ENCODE measurements around the gene SMAD7.

The SMAD7 gene

DNA sequence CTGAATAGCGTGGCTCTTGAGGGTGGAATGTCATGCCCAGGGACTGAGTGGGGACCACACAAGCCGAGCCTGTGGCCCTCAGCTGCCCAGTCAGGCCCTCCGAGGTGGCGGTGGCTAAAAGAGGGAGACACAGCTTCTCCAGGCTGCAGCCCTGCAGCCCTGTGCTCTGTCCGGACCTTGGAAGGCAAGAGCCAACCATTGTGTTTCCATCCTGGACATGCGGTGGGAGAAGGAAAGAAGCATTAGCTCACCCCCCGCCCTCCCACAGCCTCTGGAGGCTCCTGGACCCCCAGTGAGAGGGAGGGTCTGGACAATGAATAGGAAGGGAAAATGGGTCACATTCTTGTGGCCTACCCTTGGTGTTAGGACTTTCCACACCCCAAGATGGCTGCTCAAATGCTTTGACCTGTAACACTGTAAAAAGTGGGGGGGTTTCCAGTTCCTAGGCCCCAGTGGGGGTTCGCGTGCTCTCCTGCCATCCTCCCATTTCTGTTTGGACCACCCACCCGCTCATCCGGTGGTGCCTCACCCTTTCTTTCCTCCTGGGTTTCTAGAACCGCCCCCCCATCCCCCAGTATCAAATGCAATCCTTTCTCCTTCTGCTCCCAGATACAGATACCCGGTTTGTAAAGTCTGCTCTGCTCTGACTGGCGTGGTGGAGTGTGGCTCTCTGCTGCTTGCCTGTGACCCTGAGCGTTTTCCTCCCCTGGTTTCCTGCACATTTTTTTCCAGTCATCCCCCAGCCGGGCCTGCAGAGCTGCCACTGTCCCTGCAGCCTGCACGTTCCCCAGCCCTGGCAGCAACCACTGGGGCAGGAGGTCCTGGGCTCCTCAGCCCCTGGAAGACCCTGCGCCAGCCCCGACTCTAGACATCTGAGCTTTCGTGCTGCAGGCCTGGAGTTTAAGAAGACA lies 36.3 kb upstream of the SMAD7 start:
- DNase-seq, result no peak

DNA sequence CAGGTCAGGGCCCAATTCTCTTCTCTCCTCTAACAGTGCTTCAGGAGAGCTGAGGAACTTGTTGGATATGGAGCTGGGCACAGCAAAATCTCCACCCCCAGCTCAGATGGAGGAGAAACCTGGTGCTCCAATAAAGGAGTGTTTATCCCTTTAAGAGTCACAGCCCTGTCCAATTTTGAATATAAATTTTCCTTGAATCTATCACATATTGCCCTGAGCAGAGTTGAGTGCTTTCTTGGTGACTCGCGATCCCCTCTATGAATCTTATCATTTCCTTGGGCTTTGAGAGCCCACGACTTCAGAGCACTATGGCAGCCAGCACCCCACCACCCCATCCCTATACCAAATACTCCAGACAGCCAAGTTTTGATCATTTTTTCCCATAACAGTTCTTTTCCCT lies 34.4 kb upstream of the SMAD7 start:
- no peak for DNase-seq

DNA sequence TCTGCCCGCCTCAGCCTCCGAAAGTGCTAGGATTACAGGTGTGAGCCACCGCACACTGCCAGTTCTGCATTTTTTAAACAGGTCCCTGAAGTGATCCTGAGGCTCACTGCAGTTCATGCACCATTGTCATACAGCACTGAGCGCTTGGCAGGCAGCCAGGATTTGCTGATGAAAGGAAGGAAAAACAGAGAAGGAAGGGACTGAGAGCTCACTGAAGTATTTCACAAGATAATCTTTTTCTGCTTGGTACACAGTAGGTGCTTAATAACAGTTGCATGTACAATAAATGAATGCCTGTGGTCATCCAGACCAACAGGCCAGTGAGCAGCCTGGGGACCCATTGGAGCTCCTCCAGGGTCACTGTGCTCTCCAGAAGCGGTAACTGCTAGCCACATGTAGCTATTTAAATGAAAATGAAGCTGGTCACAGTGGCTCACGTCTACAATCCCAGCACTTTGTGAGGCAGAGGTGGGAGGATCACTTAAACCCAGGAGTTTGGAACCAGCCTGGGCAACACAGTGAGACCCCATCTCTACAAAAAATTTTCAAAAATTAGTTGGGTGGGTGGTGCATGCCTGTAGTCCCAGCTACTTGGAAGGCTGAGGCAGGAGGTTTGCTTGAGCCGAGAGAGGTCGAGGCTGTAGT lies 33.1 kb upstream of the SMAD7 start:
- DNase-seq, result peak; percentile 73

DNA sequence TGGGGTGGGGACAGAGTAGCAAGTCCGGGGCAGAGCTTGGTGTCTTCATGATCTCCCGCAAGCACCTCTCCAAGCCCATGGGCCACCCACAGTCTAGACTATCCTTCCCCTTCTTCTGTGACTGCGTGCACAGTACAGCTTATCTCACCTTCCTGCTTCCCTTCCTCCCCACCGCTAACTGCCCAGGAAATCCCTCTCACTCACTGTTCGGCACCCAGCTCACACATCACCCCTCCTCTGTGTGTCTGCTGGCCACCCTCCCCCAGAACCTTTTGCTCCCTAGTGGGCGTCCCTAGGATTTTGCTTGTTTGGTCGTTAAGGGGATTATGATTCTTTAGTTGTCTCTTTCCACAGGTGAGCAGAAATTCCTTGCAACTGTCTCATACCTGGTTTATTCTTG lies 31.5 kb upstream of the SMAD7 start:
- no peak for DNase-seq

DNA sequence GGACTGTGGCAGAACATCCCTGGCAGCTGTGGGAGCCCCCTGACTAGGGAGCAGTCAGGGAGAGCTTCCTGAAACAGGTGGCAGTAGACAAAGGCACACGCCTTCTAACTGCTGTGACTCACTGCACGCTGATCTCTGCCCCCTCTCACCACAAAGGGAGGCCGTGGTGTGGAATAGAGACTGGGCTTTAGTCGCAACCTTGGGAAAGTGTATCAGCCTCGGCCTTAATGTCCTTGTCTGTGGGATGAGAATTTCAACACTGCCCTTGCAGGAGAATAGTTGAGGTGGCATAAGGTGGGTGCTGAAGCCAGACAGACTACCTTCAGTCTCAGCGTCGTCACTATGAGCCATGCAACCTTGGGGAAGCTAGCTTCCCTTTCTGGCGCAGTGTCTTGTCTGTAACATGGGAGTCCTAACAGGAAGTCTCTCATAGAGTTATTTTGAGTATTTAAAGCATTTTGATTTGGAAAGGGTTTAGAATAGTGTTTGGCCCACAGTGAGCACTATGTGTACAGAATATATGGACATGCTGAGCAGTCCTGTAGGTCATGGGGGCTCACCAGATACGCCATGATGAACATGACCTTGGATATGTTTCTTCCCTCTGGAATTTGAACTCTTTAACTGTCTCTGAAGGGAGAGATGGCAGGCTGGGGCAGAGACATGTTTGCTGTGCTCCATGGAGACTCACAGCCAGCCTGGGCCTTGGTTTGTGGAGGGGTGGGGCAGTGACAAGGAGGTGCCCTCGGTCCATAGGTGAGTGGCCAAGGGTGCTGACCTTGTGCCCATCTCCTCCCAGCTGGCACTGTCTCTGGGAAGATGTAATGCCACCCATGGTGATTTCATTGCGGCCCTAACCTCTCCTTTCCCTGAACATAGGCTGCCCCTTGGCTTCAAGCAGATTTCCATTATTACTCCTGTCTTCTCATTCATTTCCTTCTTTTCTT lies 29.5 kb upstream of the SMAD7 start:
- no peak for DNase-seq

DNA sequence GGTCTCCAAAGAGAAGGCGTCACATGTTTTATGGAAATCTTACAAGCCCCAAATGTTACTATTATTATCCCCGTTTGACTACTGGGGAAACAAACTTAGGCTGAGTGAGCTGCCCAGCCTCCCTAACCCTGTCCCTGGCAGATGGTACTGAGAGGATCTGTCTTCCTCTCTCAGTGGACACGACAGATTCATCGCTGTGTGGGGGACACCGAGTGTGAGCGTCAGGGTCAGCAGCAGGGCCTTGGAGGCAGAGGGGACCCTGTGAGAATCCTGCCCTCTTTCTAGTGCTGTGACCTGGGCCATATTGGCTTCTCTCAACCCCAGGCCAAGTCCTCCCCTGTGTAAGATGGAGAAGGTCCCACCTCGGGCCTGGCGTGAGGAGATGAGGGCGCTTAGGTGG lies 27.1 kb upstream of the SMAD7 start:
- DNase-seq, result no peak

DNA sequence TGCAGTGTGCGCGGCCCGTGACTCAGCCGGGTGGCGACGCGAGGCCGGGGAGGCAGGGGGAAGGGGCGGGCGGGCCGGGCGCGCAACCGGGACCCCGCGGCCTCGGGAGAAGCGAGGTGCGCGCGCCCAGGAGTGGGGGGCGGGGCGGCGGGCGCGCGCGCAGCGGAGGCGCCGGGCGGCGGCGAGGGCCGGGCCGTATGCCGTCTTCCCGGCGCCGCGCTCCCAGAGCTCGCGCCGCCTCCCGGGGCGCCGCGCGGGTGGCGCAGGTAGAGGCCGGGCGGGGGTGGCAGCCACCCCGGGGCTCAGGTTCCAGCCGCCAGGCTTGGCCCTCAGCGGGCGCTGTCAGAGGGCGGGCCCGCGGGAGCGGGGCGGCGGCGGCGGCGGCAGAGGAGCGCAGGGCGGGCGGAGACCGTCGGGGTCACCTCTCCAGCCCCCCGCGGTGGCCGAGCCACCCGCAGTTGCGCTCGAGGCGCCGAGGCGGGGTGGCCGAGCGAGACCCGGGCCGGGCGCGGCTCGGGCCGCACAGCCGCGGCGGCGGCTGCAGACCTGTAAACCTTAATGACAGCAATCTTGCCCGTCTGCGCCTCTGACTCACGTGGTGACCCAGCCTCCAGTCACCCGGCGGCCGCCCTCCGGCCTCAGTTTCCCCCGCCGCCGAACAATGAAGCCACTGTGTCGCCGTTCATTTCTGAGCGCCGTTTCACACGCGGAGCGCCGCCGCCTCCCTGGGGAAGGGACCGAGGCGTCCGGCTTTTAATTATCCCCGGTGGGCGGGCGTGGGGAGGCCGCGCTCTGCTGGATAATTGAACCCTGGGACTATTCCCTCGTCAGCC lies 25.3 kb upstream of the SMAD7 start:
- peak; percentile 81 for DNase-seq

DNA sequence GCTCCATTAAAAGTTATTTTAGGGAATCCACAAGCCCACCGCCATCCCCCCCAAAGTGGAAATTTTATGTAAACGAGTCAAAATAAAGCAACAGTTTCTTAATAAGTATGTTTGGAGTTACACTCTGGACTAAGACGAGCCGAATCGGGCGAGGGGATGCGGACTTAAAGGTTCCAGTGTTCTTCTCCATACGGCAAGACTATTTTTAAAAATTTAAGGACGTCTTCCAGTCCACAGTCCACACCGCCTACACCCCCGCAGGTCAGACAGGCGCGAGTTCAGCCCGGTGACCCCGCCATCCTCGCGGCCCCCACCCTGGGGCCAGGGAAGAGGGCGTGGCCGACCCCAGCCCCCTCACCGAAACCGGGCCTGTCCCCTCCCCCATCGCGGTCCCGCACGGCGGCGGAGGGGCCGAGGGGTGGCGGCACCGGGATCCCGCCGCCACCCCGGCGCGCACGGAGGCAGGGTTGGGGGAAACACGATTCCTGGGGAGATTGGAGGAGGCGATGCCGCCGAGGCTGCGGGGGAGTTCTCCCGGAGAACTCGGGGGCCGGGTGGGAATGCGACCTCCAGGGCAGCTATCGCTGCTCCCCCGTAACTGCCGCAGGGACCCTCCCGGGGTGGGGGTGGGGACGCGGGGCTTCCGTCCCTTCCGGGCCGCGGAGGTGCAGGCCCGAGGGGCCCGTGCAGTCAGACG lies 24.5 kb upstream of the SMAD7 start:
- DNase-seq, result no peak

DNA sequence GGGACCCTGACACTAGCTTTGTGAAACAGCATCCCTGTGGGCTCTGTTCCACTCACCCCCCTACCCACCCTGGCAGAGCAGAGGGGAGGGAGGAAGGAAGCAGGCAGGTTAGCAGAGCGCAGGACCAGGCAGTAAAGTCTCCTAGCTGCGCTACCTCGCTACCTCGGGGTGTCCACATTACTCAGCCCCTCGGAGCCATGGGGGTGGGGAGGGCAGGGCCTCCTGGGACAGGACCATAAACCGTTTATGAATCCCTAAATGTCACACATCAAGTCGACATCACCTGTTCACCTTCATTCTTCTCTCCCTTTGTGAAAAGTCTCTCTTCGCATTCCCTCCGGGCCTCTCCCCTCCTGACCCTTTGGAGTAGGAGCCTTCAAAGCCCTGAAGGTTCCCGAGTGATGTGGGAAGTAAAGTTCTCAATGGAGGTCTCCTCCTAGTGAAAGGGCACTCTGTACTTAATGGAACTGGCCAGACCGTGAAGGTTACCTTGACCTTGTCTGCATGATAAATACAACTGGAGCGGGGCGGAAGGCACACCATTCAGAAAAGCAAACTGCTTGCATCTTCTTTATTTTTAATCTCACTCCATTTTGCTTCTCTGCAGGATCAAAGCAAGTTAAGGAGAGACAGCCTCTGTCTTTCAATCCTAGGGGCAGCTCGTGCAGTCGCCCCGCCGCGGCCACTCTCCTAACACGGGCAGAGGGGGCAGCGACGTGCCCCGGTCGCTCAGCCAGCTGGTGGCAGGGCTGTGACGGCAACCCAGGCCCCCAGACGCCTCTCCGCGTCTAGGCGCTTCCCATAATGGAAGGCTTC lies 23.7 kb upstream of the SMAD7 start:
- DNase-seq, result no peak

DNA sequence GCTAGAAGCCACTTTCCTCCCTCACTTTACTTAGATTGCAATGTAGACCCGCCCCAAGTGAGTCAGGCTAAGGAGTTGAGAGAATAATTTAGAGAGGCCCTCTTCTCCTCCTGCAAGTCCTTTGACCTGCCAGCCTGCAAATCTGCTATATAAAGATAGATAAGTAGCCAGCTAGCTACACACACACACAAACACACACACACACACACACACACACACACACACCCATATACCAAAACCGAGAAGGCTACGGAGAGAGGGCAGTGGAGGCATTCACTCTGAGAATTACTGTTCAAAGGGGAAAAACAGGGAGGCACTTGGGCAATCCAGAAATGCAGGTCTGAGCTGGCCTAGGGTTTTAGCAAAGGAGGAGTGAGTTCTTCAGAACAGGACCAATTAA lies 23.0 kb upstream of the SMAD7 start:
- DNase-seq, result no peak

DNA sequence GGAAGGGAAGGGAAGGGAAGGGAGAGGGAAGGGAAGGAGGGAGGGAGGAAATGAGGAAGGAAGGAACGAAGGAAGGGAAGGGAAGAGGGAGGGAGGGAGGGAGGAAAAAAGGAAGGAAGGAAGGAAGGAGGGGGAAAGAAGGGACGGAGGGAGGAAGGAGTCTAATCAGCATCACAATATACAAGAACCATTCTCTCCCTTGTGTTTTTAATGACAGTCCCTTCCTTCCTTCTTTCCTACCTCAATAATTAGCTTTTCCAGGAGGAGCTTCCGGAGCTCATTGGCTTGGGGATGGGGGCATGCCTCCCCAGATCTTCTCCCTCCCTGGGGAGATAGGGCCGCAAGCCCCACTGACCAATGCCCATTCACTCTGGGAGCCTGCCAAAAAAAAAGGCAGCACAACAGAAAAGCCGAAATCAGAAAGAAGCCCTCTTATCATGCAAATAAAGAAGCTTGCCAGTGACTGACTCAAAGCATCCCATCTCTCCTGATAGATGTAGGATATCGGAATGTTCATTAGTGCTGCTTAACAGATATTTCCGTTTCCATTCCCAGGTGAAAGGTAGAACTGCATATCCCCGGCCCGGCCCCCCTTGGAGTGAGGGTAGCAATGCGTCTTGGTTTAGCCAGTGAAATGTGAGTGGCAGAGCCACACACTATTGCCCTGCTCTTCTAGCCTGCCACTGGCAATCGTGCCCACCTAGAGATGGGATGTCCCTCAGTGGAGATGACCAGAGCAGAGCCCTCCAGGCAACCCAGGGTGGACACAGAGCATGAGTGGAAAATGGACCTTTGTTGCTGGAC lies 17.8 kb upstream of the SMAD7 start:
- no peak for DNase-seq

DNA sequence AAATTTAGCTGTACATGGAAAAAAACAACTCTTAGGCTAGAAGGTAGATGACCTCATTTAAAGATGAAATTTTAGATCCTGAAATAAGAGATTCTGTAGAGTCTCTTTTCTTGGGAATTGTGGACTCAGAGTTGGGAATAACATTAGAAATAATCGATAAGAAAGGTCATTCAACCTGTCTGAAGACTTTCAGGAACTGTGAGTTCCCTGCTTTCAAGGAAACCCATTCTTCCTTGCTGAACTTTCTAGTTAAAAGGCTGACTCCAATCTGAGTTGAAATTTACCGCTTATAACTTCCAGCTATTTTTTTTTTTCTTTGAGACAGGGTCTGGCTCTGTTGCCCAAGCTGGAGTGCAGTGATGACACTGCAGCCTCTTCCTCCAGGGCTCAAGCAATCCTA lies 16.8 kb upstream of the SMAD7 start:
- no peak for DNase-seq

DNA sequence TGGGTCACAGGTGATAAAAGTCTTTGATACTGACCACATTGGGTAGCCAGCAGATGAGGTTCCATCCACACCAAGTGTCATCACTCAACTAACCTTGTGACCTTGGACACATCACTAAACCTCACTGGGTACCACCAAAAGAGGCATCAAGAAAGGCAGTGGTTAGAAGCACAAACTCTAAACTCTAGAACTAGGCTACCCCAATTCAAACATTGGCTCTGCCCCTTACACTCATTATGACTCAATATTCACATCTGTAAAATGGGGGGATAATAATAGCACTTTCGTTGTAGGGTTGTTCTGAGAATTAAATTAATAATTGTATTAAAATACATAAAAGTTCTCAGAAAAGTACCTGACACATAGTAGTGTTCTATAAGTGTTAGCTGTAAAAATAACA lies 15.8 kb upstream of the SMAD7 start:
- DNase-seq, result no peak

DNA sequence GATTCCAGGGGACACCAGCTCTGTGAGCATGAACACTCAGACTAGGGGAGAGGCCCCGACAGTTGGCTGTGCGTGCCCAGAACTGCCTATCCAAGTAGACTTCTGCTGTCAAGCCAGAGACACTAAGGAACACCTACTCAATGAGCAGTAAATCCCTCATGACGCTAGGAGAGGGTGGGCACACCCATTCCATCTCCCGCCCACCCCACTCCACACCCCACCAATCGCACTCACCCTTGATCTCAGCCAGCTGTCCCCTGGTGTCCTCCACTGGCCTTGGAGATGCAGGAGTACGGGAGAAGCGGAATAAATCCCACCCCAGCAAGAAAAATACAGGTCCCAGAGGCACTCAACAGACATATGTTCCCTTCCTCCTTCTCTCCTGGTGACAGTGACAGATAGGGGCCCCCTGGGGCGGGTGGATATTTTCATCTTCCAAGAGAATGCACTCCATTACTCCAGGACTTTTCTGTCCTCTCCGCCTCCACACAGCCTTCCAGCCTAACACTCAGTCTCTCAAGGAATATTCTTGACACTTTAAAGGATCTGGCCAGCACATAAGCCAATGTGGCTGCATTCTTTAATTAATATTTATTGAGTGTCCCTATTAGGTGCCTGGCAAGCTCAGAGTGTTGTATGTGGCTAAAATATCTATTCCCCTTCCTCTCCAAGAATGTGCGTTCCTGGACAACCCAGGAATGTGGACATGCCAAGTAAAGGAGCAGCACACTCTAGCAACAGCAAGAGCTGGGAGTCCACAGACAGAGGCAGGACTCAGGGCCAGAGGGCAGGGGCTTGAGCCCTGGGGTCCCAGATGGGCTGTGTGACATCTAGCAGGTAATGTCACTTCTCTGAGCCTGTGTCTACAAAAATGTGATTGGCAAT lies 13.1 kb upstream of the SMAD7 start:
- DNase-seq, result no peak

DNA sequence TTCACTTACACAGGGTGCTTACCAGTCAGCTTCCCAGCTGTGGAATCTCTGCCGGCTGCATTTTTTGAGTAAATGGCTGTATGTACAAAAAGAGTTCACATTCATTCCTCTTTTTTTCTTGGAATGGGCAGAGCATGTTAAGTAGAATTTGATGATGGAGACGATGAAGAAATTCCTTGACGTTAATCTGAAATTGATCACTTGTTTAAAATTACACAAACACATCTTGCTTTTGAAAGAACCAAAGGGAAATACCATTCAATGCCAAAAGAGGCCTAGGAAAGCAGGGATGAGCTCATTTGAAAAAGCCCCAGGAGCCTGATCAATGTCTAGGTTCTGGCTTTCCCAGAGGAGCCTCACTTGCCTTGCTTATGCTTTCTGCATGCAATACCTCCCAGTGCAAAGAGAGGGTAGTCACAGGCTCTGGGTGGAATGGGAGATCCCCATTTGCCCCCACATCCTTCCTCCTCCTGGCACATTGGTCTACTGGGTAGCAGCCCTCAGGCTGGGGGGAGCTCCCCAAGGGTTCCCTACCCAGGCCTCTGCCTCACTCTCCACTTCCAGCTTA lies 12.3 kb upstream of the SMAD7 start:
- no peak for DNase-seq

DNA sequence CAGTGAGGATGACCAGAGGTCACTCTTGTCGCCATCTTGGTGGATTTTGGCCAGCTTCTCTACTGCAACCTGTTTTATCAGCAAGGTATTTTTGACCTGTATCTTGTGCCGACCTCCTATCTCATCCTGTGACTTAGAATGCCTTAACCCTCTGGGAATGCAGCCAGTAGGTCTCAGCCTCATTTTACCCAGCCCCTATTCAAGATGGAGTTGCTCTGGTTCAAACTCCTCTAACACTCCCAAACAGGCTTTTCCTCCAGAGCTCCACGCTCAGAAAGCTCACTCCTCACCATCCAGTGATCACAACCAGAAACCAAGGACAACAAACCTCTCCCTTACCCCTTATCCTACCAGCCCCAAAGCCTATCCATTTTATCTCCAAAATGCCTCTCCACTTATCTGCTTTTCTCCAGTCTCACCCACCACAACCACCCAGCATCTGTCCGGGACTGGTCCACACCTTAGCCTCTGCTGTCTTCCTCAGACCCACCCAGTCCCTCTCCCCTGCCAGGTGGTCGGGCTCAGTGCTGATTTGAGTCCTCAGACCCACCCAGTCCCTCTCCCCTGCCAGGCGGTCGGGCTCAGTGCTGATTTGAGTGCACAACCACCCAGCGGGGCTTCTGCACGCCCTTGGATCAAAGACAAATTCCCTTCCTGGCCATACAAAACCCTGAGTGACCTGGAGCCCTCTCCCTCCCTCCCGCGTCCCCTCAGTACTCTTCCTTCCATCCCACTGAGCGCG lies 11.7 kb upstream of the SMAD7 start:
- no peak for DNase-seq

DNA sequence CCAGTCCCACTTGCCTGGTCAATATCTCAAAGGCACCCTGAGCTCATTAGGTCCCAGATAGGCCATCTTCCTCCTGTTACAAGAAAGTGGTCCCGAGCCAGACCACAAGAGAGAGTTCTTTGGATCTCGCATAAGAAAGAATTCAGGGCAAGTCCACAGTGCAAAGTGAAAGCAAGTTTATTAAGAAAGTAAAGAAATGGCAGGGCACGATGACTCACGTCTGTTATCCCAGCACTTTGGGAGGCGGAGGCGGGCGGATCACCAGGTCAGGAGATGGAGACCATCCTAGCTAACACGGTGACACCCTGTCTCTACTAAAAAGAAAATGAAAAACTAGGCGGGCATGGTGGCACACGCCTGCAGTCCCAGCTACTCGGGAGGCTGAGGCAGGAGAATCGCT lies 10.8 kb upstream of the SMAD7 start:
- DNase-seq, result no peak
